ENCODE data around the gene HBEGF.

The HBEGF gene

DNA sequence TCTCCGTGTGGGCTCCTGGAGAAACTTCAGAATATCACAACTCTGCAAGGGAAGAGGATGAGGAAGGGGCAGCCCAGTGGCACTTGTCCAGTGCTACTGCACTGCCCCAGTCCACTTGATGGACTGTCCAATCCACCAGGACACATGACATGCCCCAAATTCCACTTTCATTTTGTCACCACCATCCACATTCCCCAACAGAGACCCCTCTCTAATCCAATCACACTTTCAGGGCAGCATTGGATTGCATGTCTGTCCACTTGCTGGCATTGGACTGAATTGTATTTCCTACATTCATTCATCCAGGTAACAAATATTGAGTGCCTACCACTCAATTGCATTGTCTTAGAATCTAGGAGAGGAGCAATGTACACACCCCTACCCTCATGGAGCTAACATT is 14.8 kb downstream of the HBEGF start:
- no peak for DNase-seq

DNA sequence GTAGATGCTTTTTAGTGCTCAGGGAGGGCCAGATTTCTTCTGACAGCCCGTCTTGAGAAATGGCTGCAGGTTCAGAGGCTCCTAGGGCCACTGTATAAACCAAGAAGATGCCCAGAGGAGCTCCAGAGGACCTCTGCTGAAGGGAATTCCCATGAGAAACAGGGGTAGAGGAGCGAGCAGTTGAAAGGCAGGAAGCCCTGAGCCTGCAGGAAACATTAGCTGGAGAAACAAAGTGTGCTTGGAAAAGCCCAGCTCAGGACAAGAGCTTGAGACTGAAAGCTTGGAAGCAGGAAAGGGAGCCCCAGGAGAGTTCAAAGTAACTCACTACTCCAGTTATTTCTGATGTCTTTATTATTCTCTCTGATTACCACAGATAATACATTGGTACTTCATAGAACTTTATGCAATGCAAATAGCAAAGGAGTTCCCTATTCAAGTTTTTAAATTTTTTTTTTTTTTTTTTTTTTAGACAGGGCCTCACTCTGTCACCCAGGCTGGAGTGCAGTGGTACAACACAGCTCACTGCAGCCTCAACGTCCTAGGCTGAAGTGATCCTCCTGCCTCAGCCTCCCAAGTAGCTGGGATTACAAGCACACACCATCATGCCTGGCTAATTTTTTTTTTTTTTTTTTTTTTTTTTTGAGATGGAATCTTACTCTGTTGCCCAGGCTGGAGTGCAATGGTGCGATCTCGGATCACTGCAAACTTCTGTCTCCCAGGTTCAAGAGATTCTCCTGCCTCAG is 16.5 kb downstream of the HBEGF start:
- DNase-seq: no peak

- DNase-seq: no peak
Measured at GRCh38 chr5:140328036-140328764, 18.2 kb downstream of the HBEGF start.

DNA sequence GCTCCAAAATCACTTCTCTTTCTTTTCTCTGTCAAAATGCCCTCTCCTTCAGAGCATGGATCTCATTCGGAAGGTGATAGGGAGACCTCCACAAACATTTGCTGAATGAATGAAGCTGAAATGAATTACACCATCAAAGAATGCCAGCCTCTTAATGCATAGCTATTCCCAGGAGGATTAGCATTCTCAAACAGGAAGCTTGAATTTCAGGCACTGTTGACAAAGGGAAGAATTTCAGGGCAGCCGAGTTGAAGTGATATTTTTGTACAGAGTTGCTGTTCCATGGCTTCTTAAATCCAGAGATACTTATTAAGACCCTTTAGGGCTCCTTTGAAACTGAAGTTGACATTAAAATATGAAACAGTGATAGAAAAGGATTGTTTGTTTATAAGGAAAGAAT is 18.8 kb downstream of the HBEGF start:
- DNase-seq: no peak

GRCh38 chr5:140325486-140325885 is 20.9 kb downstream of the HBEGF start:
- no peak for DNase-seq

GRCh38 chr5:140324617-140325241 is 21.7 kb downstream of the HBEGF start:
- no peak for DNase-seq

GRCh38 chr5:140324041-140324600 is 22.3 kb downstream of the HBEGF start:
- DNase-seq: no peak

GRCh38 chr5:140322751-140323731 is 23.4 kb downstream of the HBEGF start:
- DNase-seq: peak; percentile 89

DNA sequence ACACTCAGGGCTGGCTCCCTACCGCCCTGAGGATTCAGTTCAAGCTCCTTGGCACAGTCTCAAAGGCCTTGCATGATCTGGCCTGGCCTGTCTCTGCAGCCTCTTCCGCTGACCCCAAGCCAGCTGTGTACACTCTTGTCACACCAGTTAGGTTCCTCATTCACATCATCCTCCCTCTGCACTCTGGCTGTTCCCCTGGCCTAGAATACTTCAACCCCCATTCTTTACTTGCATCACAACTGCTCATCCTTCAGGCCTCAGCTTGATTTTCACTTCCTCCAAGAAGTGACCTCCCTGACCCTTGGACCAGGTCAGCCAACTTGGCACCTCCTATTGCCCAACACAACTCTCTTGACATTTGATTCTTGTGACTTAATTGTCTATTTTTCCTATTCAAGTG is 24.6 kb downstream of the HBEGF start:
- DNase-seq: no peak

- DNase-seq: no peak
Measured at GRCh38 chr5:140319833-140320232, 26.6 kb downstream of the HBEGF start.

- no peak for DNase-seq
Measured at GRCh38 chr5:140318792-140319191, 27.6 kb downstream of the HBEGF start.

DNA sequence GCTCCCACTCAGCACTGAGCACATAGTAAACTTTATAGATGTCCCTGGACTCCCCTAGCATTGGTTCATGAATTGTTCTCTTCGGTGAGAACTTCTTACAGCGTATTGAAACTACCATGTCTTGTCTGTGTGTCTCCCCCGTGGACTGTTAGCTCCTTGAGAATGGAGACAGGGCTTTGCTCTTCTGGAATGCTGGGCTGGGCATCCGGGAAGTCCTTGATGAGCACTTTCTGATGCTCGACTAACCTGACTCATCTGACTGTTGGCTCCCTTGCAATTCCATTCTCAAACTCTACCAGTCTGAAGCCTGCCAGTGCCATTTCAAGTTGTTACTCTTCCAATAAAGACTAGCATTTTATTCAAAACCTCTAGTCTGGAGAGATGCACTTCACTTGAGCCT is 28.5 kb downstream of the HBEGF start:
- DNase-seq: no peak

DNA sequence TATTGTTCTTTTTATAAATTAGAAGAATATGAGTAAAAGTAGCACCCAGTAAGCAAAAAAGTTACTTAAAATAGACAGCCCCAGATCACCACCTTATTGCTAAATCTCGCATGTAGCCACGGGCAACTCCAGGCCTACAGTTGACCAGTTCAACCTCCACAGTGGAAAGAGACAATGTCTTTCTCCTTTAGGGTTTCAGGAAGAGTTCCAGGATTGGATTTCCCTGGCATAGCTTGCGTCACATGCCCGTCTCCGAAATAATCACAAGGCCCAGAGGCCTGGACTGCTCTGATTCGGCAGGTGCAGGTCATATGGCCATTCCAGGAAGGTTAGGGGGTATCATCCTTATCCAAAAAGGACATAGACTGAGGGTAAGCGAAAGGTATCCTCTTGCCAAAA is 33.6 kb downstream of the HBEGF start:
- DNase-seq: no peak

GRCh38 chr5:140312067-140312790 is 34.2 kb downstream of the HBEGF start:
- DNase-seq: peak; percentile 74

DNA sequence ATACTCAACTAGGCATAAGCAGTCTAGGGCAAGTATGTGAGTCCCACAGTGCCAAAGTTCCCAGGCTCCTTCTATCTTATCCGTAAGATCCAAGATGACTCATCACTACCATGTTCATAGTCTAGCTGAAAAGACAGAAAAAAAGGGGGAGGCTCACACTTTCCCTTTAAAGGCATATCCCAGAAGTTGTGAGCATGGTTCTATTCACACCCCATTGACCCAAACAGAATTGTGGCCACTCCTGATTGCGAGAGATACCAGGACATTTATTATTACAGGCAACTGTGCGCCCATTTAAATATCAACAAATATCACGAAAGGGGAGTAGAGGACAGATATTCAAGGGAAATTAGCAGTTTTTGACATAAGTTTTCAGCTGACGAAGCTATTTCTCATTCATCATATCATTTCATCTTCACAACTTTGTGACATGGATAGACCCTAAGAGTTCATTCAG is 35.4 kb downstream of the HBEGF start:
- peak; percentile 69 for DNase-seq

- no peak for DNase-seq
Measured at GRCh38 chr5:140310434-140310833, 36.0 kb downstream of the HBEGF start.

- no peak for DNase-seq
Measured at GRCh38 chr5:140309706-140310249, 36.6 kb downstream of the HBEGF start.

DNA sequence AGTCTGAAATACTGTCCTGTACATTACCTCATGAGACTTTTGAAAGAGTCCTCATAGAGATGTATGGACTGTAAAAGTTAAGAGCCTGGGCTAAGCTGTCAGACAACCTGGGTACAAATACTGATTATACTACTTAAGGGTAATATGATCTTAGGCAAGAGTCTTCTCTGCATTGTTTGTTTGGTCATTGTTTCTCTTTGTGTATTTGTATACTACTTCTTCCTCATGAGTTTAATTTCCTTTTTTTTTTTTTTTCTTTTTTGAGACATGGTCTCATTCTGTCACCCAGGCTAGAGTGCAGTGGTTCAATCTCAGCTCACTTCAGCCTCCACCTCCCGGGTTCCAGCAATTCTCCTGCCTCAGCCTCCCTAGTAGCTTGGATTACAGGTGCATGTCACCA is 40.9 kb downstream of the HBEGF start:
- no peak for DNase-seq

DNA sequence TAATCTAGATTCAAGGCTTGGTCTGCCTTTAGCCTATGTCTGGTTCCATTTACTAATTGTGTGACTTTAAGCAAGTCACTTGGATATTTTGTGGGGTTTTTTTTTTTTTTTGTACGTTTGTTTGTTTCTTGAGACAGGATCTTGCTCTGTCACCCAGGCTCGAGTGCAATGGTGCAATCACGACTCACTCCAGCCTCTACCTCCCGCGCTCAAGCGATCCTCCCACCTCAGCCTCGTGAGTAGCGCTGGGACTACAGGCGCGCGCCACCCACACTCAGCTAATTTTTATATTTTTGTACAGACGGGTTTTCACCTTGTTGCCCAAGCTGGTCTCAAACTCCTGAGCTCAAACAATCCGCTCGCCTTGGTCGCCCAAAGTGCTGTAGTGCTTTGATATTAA is 42.4 kb downstream of the HBEGF start:
- no peak for DNase-seq

DNA sequence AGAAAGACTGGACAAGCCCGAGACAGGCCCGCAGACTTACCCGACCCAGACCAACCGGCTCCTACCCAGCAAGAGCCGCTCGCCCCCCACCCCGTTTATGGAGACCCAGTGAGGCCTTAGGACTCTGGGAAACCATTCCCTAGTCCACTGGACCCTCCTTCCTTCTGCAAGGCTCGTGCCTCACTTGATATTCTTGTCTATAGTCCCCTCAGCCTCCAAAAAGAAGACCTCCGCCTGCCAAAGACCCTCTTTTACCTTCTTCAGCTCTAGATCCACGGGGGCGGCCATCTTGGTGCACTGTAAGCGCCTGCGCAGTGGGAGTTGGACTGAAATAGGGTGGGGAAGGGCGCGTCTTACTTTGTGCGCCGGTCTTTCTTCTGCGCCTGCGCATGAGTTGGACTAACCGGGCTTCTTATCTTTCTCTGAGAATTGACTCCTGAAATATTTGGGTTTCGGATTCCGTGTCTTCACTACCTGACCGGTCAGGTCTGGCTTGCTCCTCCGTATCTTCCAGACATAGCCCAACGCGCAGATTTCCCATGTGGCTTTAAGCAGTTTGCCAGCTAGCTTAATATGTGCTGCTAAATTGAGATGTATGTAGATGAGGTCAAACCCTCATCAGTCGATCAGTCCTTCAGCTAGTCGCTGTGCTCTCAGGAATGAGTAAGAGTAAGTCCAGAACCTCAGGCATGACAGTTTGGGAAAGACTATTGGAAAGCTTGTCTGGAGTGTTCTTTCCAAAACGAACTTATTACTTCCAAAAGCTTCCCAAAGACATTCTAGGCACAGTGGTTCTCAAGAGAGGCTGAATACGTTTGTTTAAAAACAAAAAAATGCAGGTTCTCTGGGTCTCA is 43.4 kb downstream of the HBEGF start, which contains the start of gene PFDN1:
TSS of gene PFDN1 (minus strand) at position 316 of the 854 bp plus-strand sequence. CDS start at position 288, 28 bp downstream.
- DNase-seq: peak; percentile 98
